GM23338 (cell line): ENCODE measurements around the gene NIFK. TPM values are rescaled to one million over a fixed set of nuclear protein-coding genes. Genes with fewer than 3 reads are reported as not detected.

Experiments
- ATAC-seq: fragments of 200-7000 bp; cut with Tn5 transposase; 3 replicates; pipeline ENCODE4 v1.9.1; 2020
- DNase-seq: peaks from one replicate; pipeline ENCODE4 v3.0.0-alpha.2; 2015; ENCODE audit warnings: low spot score
- H2AFZ ChIP-seq: fragments of 200-600 bp; sonication (generic); 2 replicates; pipeline ENCODE4 v1.8.0; 2016; ENCODE audit warnings: antibody characterized with exemption, mild to moderate bottlenecking, moderate library complexity
- H3F3A ChIP-seq: fragments of 200-600 bp; sonication (generic); replicated peaks from 2 replicates; pipeline ENCODE4 v1.8.0; 2017; ENCODE audit warnings: antibody characterized with exemption, mixed run types, low read depth
- H3K27ac ChIP-seq: fragments of 200-600 bp; sonication (generic); 2 replicates; pipeline ENCODE4 v1.6.1; 2016; ENCODE audit warnings: low read depth
- H3K27me3 ChIP-seq: fragments of 200-600 bp; sonication (generic); 2 replicates; pipeline ENCODE4 v1.8.0; 2016; ENCODE audit warnings: mild to moderate bottlenecking, mixed run types, moderate library complexity; ENCODE audit not compliant: insufficient read depth
- H3K36me3 ChIP-seq: fragments of 200-600 bp; sonication (generic); 2 replicates; pipeline ENCODE4 v1.8.0; 2016; ENCODE audit warnings: mild to moderate bottlenecking; ENCODE audit not compliant: insufficient read depth
- H3K4me1 ChIP-seq: fragments of 200-600 bp; sonication (generic); 2 replicates; pipeline ENCODE4 v1.8.0; 2016; ENCODE audit warnings: mild to moderate bottlenecking, moderate library complexity; ENCODE audit not compliant: insufficient read depth
- H3K4me2 ChIP-seq: fragments of 200-600 bp; sonication (generic); 2 replicates; pipeline ENCODE4 v1.7.1; 2017; ENCODE audit warnings: mixed run types
- H3K4me3 ChIP-seq: fragments of 200-600 bp; sonication (generic); 2 replicates; pipeline ENCODE4 v1.6.1; 2016; ENCODE audit warnings: mixed run types
- H3K79me2 ChIP-seq: fragments of 200-600 bp; sonication (generic); replicated peaks from 2 replicates; pipeline ENCODE4 v1.8.0; 2017; ENCODE audit warnings: mild to moderate bottlenecking; ENCODE audit not compliant: insufficient read depth
- H3K9me2 ChIP-seq: fragments of 200-600 bp; sonication (generic); 2 replicates; pipeline ENCODE4 v1.8.0; 2017; ENCODE audit not compliant: insufficient read depth
- H4K20me1 ChIP-seq: fragments of 200-600 bp; sonication (generic); replicated peaks from 2 replicates; pipeline ENCODE4 v1.8.0; 2017; ENCODE audit warnings: mild to moderate bottlenecking; ENCODE audit not compliant: insufficient read depth
- H3K27ac Mint-ChIP-seq: 2 replicates; pipeline ENCODE4 v1.8.0; 2020; ENCODE audit warnings: inconsistent platforms, mild to moderate bottlenecking, moderate library complexity, mixed read lengths
- H3K27me3 Mint-ChIP-seq: 3 replicates; pipeline ENCODE4 v1.8.0; 2022; ENCODE audit warnings: low read depth, mild to moderate bottlenecking, moderate library complexity, mixed read lengths, inconsistent platforms; ENCODE audit not compliant: insufficient read depth, poor library complexity
- H3K36me3 Mint-ChIP-seq: 3 replicates; pipeline ENCODE4 v1.8.0; 2021; ENCODE audit warnings: low read depth, mild to moderate bottlenecking, inconsistent platforms, moderate library complexity, mixed read lengths
- H3K4me1 Mint-ChIP-seq: 3 replicates; pipeline ENCODE4 v1.8.0; 2020; ENCODE audit warnings: mild to moderate bottlenecking, inconsistent platforms, mixed read lengths
- H3K4me3 Mint-ChIP-seq: 3 replicates; pipeline ENCODE4 v1.8.0; 2021; ENCODE audit warnings: moderate library complexity, mild to moderate bottlenecking, inconsistent platforms, mixed read lengths
- H3K9me3 Mint-ChIP-seq: 3 replicates; pipeline ENCODE4 v1.8.0; 2020; ENCODE audit warnings: moderate library complexity, mild to moderate bottlenecking, inconsistent platforms, mixed read lengths
- EZH2 ChIP-seq: fragments of 200-600 bp; sonication (generic); IDR thresholded peaks from one replicate; pipeline ENCODE4 v1.8.0; 2017; ENCODE audit warnings: antibody characterized with exemption, mild to moderate bottlenecking, low read depth; ENCODE audit not compliant: unreplicated experiment
- EZH2phosphoT487 ChIP-seq: fragments of 200-600 bp; sonication (generic); IDR thresholded peaks from one replicate; pipeline ENCODE4 v1.8.1; 2018; ENCODE audit warnings: antibody characterized with exemption; ENCODE audit not compliant: unreplicated experiment
- NANOG ChIP-seq: IDR thresholded peaks from 2 replicates; pipeline ENCODE4 v1.6.1; 2016; ENCODE audit warnings: antibody characterized with exemption, borderline replicate concordance
- REST ChIP-seq: IDR thresholded peaks from one replicate; pipeline ENCODE4 v1.6.1; 2018; ENCODE audit warnings: antibody characterized with exemption; ENCODE audit not compliant: unreplicated experiment
- ZNF114 ChIP-seq: fragments of 250-450 bp; sonication (Bioruptor Pico); IDR thresholded peaks from 2 replicates; pipeline ENCODE4 v1.5.0; 2020; ENCODE audit warnings: mild to moderate bottlenecking, moderate library complexity
- ZNF331 ChIP-seq: fragments of 250-450 bp; sonication (Bioruptor Pico); IDR thresholded peaks from 2 replicates; pipeline ENCODE4 v1.5.0; 2020; ENCODE audit warnings: low read depth, mild to moderate bottlenecking, moderate library complexity
- ZNF462 ChIP-seq: fragments of 250-450 bp; sonication (Bioruptor Pico); IDR thresholded peaks from 2 replicates; pipeline ENCODE4 v1.5.0; 2020; ENCODE audit warnings: mild to moderate bottlenecking, moderate library complexity
- polyA plus RNA-seq: library from polyadenylated mRNA; unstranded; fragments of >200 nt; fragmentation: Nextera tagmentation; extraction: Ambion mirVana; gene quantifications from 2 replicates; pipeline ENCODE4 v1.2.1, GENCODE V29; 2016
- total RNA-seq: library from RNA; depleted of rRNA; stranded (reverse); fragments of >200 nt; shearing (Covaris generic); gene quantifications from 2 replicates; pipeline ENCODE4 v1.2.3, GENCODE V29; 2014

NIFK gene
- total and polyA plus RNA-seq, 2 experiments from 2014 or later, result 106 to 289 TPM

- no peak for TF ChIP-seq ZNF462
- no peak for TF ChIP-seq EZH2
- no peak for TF ChIP-seq ZNF114
- no peak for TF ChIP-seq ZNF331 (CRISPR knock-in tag)
These were observed 29.2 kb downstream of the NIFK start (continued) for GRCh38 chr2:121707344-121707919.

- H3K79me2 ChIP-seq, result no peaks in the 10 kb centered on the region
- no peaks in the 10 kb centered on the region for H3K9me2 ChIP-seq
- no peaks in the 10 kb centered on the region for H3F3A ChIP-seq
- H3K36me3 ChIP-seq, result no peaks in the 10 kb centered on the region; the same call in 1 of the 2 replicates
- peaks cover under 1% of the 10 kb centered on the region for H3K27me3 Mint-ChIP-seq
- no peaks in the 10 kb centered on the region for H3K4me1 ChIP-seq
- ATAC-seq (no peak), DNase-seq (no peak)
- H3K4me3 ChIP-seq, result no peak overlapping the region
- no peak overlapping the region for H3K4me2 ChIP-seq
- no peak overlapping the region for H3K27ac Mint-ChIP-seq
- H3K9me3 Mint-ChIP-seq, result no peaks in the 10 kb centered on the region
- no peak overlapping the region for H3K4me3 Mint-ChIP-seq
- no peak overlapping the region for H3K27ac ChIP-seq
- H4K20me1 ChIP-seq, result no peaks in the 10 kb centered on the region
- no peaks in the 10 kb centered on the region for H3K36me3 Mint-ChIP-seq
- H2AFZ ChIP-seq, result no peak overlapping the region
- no peaks in the 10 kb centered on the region for H3K27me3 ChIP-seq
- peaks cover 24% of the 10 kb centered on the region for H3K4me1 Mint-ChIP-seq
- TF ChIP-seq ZNF114 (no peak), NANOG (no peak), ZNF331 (CRISPR knock-in tag) (no peak), EZH2phosphoT487 (no peak), EZH2 (no peak), REST (no peak)
These were observed 30.7 kb downstream of the NIFK start for GRCh38 chr2:121705958-121706357.
